ENCODE measurements around the gene EEF1A2.
A peak's percentile ranks its signal among the peaks of the same experiment; 100 is the strongest.

Gene EEF1A2

DNA sequence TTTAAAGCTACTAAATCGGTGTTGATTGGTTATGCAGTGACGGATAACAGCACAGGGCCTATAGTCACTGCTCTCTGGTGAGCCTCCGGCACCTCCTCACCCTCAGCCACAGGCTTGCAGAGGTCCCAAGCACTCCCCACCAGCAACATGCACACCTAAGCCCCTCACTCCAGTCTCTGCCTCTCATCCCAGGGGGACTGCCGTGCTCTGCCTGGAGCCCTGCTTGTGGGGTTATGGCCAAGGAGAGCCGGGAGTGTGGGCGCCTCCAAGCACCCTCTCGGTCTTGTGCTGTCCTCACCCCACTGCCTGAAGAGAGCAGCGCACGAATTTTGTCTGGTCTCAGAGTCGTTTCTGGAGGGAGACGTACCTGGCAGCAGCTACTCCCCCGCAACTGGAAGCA, 6.8 kb upstream of the EEF1A2 start:
- H3K9me3 ChIP-seq = peaks cover 2% of the 10 kb centered on the region; the same call in 1 of the 2 replicates
- H3K4me1 ChIP-seq = no peaks in the 10 kb centered on the region; the same call in 1 of the 2 replicates
- in situ Hi-C loops (cut with MboI; ENCODE audit: low sequenced_read_pairs) = no loop called here
- H3K27me3 ChIP-seq (ENCODE audit: low read depth) = no peaks in the 10 kb centered on the region
- DNase-seq (ENCODE audit: low spot score in 2 of 2) = no peak
- H3K36me3 ChIP-seq (replicated peaks) = no peaks in the 10 kb centered on the region
- no peak overlapping the region for H3K4me3 ChIP-seq

DNA sequence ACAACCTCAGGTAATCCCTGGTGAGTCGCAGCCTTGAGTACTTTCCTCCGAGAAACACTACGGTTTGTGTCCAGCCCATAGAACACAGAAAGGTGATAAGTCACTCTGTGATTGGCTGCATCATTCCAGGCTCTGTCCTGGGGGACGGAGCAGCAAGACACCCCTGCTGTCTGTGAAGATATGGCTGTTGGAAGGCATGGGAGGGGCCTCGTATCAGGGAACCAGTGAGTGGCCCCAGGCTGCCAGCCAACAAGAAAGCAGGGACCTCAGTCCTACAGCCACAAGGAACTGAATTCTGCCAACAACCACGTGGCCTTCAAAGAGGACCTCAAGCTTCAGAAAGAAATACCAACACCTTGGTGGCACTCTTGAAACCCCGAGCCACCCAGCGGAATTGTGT, 6.4 kb upstream of the EEF1A2 start:
- Histone ChIP-seq H3K4me1 (no peaks in the 10 kb centered on the region), H3K27me3 (ENCODE audit: low read depth) (no peaks in the 10 kb centered on the region), H3K4me3 (no peak overlapping the region), H3K9me3 (peaks cover 2% of the 10 kb centered on the region; the same call in 1 of the 2 replicates), H3K36me3 (replicated peaks) (no peaks in the 10 kb centered on the region)
- no peak for DNase-seq (ENCODE audit: low spot score in 2 of 2)
- in situ Hi-C loops (cut with MboI; ENCODE audit: low sequenced_read_pairs) = no loop called here

DNA sequence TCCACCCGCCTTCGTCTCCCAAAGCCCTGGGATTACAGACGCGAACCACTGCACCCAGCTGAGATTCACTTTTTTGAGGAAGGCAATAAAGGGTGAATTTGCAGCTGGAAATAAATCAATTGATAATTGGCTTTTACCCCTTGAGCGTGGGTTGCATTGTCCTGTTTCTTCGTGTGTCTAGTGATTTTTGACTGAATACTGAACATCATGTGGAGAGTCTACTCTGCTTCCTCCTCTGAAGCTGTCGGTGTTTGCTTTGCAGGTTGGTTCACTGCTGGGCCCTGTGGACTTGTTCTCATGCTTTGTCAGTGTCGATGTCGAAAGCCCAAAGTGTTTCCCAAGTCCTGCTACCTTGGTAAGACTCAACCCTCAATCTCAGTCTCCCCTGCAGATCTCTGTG, 5.8 kb upstream of the EEF1A2 start:
- Histone ChIP-seq H3K4me1 (no peaks in the 10 kb centered on the region), H3K9me3 (peaks cover 2% of the 10 kb centered on the region; the same call in 1 of the 2 replicates), H3K36me3 (replicated peaks) (no peaks in the 10 kb centered on the region), H3K4me3 (no peak overlapping the region), H3K27me3 (ENCODE audit: low read depth) (no peaks in the 10 kb centered on the region)
- in situ Hi-C loops (cut with MboI; ENCODE audit: low sequenced_read_pairs) = no loop called here
- DNase-seq (ENCODE audit: low spot score in 2 of 2) = no peak

DNA sequence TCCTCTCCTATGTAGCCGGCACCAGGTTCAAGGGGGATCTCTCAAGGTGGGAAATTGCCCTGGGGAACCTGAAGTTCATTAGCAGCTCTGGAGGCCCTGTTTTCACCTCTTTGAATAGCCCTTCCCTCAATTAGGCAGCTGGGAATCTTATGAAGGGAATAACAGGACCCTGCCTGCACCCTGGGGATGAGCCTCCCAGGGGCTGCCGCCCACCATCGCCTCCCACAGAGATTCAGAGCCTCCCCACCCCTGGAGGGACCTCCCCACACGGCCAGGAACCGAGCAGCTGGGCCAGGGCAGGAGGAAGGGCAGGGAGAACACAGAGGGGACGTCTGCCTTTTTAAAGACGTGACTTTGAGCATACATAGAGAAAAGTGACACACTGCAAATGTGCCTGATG, 4.6 kb upstream of the EEF1A2 start:
- in situ Hi-C loops (cut with MboI; ENCODE audit: low sequenced_read_pairs) = no loop called here

DNA sequence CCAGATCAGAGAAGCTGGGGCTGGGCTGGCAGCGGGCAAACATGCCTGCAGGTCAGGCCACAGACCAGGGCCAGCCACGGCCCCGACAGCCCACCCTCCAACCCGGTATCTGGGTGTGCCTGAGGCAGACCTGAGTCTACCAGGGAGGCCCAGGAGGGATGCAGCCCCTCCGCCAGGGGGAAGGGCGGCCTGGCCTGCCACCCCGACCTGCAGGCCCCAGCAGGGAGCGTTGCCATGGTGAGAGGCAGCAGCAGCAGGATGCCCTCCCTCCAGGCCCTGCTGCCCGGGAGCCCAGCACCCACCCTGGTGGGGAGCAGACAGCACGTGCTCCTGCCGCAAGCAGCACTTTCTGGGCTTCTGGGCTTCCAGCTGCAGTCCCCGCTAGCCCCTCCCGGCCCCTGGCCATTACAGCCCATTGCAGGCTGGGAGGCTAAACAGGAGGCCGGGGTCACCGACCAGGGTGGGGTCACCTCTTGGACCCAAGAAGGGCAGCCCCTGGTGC, 3.8 kb upstream of the EEF1A2 start:
- no peak for DNase-seq (ENCODE audit: low spot score in 2 of 2)
- Histone ChIP-seq H3K4me3 (no peak overlapping the region), H3K36me3 (replicated peaks) (no peaks in the 10 kb centered on the region), H3K4me1 (peaks cover 3% of the 10 kb centered on the region; the same call in 1 of the 2 replicates), H3K27me3 (ENCODE audit: low read depth) (no peaks in the 10 kb centered on the region), H3K9me3 (peaks cover 2% of the 10 kb centered on the region; the same call in 1 of the 2 replicates)
- in situ Hi-C loops (cut with MboI; ENCODE audit: low sequenced_read_pairs) = no loop called here

More for the DNA sequence above, 4.6 kb upstream of the EEF1A2 start:
- peaks cover 2% of the 10 kb centered on the region; the same call in 1 of the 2 replicates for H3K9me3 ChIP-seq
- H3K36me3 ChIP-seq (replicated peaks) = no peaks in the 10 kb centered on the region
- H3K4me1 ChIP-seq = peaks cover 3% of the 10 kb centered on the region; the same call in 1 of the 2 replicates
- DNase-seq (ENCODE audit: low spot score in 2 of 2) = no peak
- no peak overlapping the region for H3K4me3 ChIP-seq
- no peaks in the 10 kb centered on the region for H3K27me3 ChIP-seq (ENCODE audit: low read depth)

DNA sequence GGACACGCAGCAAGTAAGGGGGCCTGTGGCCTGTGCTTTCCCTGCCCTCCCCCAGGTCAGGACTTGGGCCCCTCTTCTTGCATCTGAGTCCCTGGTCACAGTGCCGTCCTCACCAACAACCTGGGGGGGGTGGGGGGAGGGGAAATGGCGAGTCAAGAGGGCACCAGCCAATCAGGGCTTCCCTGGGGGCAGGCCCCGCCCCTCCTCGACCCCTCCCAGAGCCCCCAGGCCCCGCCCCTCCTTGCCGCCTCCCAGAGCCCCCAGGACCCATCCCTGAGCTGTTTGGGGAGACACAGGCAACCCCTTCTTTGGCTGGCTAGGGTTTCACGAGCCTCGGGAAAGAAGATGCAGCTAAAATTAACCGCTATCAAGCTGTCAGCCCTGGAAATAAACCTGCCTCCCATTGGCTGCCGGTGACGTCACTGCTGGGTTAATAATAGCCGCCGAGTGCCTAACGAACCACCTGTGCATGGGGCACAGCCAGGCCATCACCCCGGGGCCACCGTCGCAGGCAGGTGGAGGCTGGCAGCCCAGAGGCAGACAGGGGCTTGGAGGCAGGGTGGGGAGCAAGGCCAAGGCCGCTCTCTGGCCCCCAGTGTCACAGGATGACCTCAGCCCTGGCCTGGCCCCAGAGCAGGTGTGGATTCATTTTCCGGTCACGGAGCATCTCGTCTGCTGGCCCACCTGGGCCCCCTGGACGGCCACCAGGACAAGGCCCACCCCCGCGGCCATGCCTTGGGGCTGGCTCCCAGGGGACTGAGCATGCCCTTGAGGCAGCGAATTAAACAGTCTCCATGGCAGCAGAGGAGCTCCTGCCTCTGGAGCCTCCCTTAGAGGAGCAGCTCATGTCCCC, 3.2 kb upstream of the EEF1A2 start:
- peaks cover 2% of the 10 kb centered on the region; the same call in 1 of the 2 replicates for H3K9me3 ChIP-seq
- H3K27me3 ChIP-seq (ENCODE audit: low read depth) = no peaks in the 10 kb centered on the region
- no peak overlapping the region for H3K4me3 ChIP-seq
- DNase-seq (ENCODE audit: low spot score in 2 of 2) = no peak
- H3K4me1 ChIP-seq = peaks cover 6% of the 10 kb centered on the region
- H3K36me3 ChIP-seq (replicated peaks) = peaks cover 5% of the 10 kb centered on the region
- in situ Hi-C loops (cut with MboI; ENCODE audit: low sequenced_read_pairs) = no loop called here

DNA sequence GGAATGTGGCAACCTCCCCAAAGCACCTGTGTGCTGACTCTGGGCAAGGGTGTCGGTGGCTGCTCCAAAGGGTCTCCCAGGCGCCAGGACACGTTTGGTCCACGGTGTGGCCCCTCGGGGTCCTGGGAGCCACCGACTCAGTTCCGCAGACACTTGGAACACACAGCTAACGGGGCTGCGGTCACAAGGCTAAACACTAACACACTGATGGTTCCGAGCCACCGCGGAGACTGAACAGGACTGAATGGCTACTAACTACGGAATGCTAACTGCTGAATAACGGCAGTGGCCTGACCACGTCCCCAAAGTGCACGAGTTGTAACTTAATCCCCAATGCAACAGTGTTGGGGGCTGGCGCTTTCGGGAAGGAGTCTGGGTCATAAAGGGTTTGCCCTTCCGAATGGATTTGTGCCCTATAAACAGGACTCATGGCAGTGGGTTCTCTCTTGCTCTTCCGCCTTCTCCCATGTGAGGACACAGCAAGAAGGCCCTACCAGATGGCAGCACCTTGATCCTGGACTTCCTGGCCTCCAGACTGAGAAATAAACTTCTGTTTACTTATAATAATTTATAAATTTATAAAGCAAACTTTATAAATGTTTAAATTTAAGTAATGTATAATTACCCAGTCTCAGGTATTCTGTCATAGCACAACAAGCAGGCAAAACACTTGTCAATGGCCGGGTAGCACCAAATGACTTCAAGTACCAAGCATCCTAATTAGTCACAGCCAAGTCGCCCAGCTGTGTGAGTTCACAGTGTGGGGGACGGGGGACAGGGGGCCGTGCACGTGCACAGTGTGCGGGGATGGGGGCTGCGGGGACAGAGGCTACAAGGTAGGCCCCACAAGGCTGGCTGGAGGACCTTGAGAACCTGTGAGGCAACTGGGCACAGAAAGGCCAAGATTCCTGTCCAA, 2.3 kb upstream of the EEF1A2 start:
- in situ Hi-C loops (cut with MboI; ENCODE audit: low sequenced_read_pairs) = no loop called here
- peaks cover 14% of the 10 kb centered on the region for H3K36me3 ChIP-seq (replicated peaks)
- no peak overlapping the region for H3K4me3 ChIP-seq
- no peaks in the 10 kb centered on the region for H3K27me3 ChIP-seq (ENCODE audit: low read depth)
- H3K9me3 ChIP-seq = peaks cover 2% of the 10 kb centered on the region; the same call in 1 of the 2 replicates
- peaks cover 15% of the 10 kb centered on the region for H3K4me1 ChIP-seq
- DNase-seq (ENCODE audit: low spot score in 2 of 2) = no peak

DNA sequence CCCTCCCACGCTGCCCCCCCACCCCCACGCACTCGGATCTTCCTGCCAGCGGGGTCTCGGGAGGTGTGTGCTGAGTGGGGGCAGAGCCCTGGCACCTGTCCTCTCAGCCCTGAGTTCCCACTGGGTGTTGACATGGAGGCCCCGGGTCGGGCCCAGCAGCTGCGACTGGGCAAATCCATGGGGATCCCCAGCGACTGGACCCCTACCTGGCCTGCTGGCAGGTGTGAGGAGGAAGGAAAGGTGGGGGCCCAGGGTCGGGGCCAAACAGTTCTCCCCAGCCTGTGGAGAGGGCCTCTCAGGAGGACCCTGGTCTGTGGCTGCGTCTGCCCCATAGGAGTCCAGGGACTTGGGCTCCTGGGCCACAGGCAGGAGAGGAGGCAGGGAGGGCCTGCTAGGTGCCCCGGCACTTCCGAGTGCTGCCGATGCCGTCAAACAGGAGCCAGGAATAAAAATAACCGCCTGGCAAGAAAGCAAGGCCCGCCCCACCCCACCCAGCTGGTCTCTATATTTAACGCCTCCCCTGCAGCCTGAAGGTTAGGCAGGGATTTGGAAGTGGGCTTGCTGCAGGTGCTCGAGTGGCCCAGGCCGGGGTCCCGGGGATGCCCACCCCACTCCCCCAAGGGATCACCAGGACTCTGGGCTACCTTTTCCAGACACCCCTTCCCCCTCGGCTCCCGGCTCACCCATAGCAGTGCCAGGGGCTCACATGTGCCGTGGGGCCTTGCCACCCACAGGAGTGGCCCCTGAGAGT, 1.4 kb upstream of the EEF1A2 start:
- Histone ChIP-seq H3K9me3 (no peaks in the 10 kb centered on the region; the same call in 1 of the 2 replicates), H3K27me3 (ENCODE audit: low read depth) (no peaks in the 10 kb centered on the region), H3K4me1 (peaks cover 15% of the 10 kb centered on the region), H3K4me3 (no peak overlapping the region), H3K36me3 (replicated peaks) (peaks cover 23% of the 10 kb centered on the region)
- DNase-seq (ENCODE audit: low spot score in 2 of 2) = no peak
- in situ Hi-C loops (cut with MboI; ENCODE audit: low sequenced_read_pairs) = no loop called here

DNA sequence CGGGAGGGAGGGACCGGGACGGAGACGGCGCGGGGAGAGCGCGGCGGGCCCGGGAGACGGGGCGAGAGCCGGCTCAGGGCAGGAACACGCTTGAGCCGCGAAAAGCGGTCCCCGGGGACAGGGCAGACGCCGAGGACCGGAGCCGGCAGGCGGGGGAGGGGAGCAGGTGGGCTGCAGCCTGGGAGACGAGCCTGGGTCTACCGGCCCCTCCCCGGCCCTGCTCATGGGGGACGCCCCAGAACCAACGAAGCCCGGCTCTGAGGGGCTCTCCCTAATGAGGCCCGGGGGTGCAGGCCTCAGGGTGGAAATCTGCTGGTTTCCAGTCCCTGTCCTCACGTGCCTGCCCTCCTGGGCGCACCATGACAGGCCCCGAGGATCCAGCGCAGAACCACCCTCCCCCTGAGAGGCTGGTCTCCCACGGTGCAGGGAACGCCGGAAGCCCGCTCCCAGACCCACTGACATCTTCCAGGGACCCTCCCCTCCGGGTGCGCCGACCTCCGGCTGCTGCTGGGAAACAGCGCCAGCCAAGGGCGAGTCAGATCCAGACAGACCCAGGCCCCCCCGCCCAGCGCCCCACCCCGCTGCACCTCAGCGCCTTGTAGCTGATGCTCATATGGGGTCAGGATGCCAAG, 571 bp upstream of the EEF1A2 start:
- Histone ChIP-seq H3K4me3 (peak overlapping the region; percentile 68), H3K4me1 (peaks cover 15% of the 10 kb centered on the region), H3K36me3 (replicated peaks) (peaks cover 31% of the 10 kb centered on the region), H3K27me3 (ENCODE audit: low read depth) (no peaks in the 10 kb centered on the region), H3K9me3 (no peaks in the 10 kb centered on the region)
- in situ Hi-C loops (cut with MboI; ENCODE audit: low sequenced_read_pairs) = no loop called here
- peak in 1 of 2 experiments; percentile 14 for DNase-seq (ENCODE audit: low spot score in 2 of 2)

DNA sequence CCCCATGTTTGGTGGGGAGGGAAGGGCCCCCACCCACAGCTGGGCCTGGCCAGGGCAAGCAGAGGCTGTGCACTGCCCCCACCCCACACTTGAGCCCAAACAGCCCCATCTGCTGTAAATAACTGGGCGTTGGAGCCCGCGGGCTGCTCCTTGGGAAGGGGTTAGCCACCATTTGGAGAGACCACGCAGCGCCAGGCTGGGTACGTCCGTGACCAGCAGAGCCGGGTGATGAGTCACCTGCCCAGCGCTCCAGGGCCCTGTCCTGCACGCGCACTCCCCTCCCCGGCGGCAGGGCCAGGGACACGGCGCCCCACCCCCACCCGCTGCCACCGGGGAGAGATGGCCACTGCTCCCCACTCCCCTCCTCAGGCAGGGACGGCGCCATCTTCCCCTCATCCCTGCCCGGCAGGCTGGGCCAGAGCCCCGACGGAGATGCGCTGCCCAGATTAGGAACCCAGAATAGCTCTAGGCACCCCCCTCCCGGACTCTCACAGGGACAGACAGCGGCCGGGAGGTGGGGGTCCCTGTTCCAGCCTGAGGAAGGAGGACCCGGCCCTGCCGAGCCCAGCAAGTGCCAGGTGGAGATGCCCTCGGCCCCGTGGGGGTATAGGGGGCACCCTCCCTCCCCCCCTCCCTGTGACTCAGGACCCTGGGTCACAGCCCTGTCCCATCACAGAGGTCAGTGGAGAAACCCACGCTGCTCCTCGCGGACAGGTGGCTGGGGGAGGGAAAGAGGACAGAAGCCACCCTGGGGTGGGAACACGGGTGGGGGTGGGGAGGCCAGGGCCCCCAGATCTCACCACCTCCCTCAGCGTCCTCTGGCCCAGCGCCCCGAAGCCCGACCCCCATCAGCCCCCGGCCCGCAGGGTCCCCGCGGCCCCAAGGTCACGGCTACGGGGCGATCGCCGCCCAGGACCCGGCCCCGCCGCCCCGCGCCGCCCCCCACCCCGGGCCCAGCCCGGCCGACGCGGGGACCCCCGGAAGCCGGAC, 642 bp downstream of the EEF1A2 start:
- Histone ChIP-seq H3K36me3 (replicated peaks) (peaks cover 43% of the 10 kb centered on the region), H3K9me3 (no peaks in the 10 kb centered on the region), H3K4me3 (peak overlapping the region; percentile 68), H3K4me1 (peaks cover 15% of the 10 kb centered on the region), H3K27me3 (ENCODE audit: low read depth) (no peaks in the 10 kb centered on the region)
- peak in 1 of 2 experiments; percentile 75 for DNase-seq (ENCODE audit: low spot score in 2 of 2)
- in situ Hi-C loops (cut with MboI; ENCODE audit: low sequenced_read_pairs) = no loop called here

DNA sequence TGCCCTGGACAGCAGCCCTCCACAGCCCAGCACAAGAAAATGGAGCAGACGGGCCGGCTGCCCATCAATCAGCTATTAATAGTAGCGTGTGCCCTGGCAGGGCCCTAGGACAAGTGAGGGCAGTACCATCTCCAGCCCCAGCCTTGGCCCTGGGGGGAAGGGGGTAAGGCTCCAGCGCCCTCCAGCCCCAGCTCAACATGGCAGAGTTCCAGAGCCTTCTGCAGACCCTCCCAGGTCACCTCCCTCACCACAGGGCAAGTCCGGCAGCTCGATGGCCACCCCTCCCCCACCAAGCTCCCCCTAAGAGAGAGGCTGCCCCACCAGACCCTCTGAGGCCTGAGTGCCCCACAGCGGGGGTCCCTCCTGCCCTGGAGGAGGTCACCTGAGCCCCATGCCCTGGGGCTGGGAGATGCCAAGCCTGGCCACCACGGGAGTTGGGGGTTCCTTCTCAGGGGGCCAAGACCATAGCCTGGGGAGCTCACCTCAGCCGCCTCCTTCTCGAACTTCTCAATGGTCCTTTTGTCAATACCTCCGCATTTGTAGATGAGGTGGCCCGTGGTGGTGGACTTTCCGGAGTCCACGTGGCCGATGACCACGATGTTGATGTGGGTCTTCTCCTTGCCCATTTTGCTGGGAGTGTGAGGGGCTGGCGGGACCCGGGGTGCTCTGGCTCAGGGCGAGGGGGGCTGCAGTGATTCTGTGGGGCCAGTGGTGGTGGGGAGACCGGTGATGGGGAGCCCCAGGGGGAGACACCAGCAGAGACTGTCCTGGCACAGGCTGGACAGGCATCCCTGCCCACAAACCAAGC, 1.5 kb downstream of the EEF1A2 start:
- H3K4me3 ChIP-seq = peak overlapping the region; percentile 68
- in situ Hi-C loops (cut with MboI; ENCODE audit: low sequenced_read_pairs) = no loop called here
- peaks cover 15% of the 10 kb centered on the region for H3K4me1 ChIP-seq
- peaks cover 49% of the 10 kb centered on the region for H3K36me3 ChIP-seq (replicated peaks)
- no peaks in the 10 kb centered on the region for H3K9me3 ChIP-seq
- H3K27me3 ChIP-seq (ENCODE audit: low read depth) = no peaks in the 10 kb centered on the region
- peak in 1 of 2 experiments; percentile 41 for DNase-seq (ENCODE audit: low spot score in 2 of 2)

All from HAP-1 (cell line).